ENCODE data around the gene SYNGAP1. TPM values are rescaled to one million over a fixed set of nuclear protein-coding genes. Genes with fewer than 3 reads are reported as not detected.
A peak's percentile ranks its signal among the peaks of the same experiment; 100 is the strongest.
"Not testable (repeated sequence)": the region's sequence is repeated elsewhere in the genome, so short reads cannot be mapped to it uniquely, and the experiment has no call there.

The SYNGAP1 gene
- 23.0 TPM for total RNA-seq
- long read RNA-seq, partial matches to known transcripts: 1 of 10 reads
- long read RNA-seq, other reads (novel, unspliced or antisense): 9 of 10 reads

- peak within 1 kb of the TSS; percentile 74 for H3K4me3 ChIP-seq
- peaks cover 18% of the 10 kb centered on the region for H3K36me3 ChIP-seq
- DNase-seq (no peak), ATAC-seq (no peak)
- intact Hi-C loops (cut with DNase I): no loop called here
- H3K27me3 ChIP-seq: no peaks in the 10 kb centered on the region
- H3K4me1 ChIP-seq: peaks cover 41% of the 10 kb centered on the region
- TF ChIP-seq, protein P1, sequence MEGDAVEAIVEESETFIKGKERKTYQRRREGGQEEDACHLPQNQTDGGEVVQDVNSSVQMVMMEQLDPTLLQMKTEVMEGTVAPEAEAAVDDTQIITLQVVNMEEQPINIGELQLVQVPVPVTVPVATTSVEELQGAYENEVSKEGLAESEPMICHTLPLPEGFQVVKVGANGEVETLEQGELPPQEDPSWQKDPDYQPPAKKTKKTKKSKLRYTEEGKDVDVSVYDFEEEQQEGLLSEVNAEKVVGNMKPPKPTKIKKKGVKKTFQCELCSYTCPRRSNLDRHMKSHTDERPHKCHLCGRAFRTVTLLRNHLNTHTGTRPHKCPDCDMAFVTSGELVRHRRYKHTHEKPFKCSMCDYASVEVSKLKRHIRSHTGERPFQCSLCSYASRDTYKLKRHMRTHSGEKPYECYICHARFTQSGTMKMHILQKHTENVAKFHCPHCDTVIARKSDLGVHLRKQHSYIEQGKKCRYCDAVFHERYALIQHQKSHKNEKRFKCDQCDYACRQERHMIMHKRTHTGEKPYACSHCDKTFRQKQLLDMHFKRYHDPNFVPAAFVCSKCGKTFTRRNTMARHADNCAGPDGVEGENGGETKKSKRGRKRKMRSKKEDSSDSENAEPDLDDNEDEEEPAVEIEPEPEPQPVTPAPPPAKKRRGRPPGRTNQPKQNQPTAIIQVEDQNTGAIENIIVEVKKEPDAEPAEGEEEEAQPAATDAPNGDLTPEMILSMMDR (IDR thresholded peaks at IDR 0.05): no peak
- peak within 1 kb of the TSS; percentile 93 for H3K27ac ChIP-seq
- no peaks in the 10 kb centered on the region for H3K9me3 ChIP-seq
Observed at GRCh38 chr6:33419580-33420490, at the start of gene SYNGAP1. Gene SYNGAP1, plus strand, starts transcription at chr6:33420065. Its CDS starts 200 bp downstream, at chr6:33420265.

DNA sequence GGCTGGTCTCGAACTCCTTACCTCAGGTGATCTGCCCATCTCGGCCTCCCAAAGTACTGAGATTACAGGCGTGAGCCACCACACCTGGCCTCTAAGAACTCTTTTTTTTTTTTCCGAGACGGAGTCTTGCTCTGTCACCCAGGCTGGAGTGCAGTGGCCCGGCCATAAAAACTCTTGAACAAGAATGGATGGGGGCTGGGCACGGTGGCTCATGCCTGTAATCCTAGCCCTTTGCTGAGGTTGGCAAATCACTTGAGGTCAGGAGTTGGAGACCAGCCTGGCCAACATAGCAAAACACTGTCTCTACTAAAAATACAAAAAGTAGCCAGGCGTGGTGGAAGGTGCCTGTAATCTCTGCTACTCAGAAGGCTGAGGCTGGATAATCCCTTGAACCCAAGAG lies 48.0 kb upstream of the SYNGAP1 start:
- H3K27ac ChIP-seq; ATAC-seq; H3K27me3 ChIP-seq; H3K9me3 ChIP-seq; DNase-seq; H3K36me3 ChIP-seq; intact Hi-C loops (cut with DNase I); H3K4me3 ChIP-seq: not testable (repeated sequence)
- peaks cover 24% of the 10 kb centered on the region for H3K4me1 ChIP-seq

DNA sequence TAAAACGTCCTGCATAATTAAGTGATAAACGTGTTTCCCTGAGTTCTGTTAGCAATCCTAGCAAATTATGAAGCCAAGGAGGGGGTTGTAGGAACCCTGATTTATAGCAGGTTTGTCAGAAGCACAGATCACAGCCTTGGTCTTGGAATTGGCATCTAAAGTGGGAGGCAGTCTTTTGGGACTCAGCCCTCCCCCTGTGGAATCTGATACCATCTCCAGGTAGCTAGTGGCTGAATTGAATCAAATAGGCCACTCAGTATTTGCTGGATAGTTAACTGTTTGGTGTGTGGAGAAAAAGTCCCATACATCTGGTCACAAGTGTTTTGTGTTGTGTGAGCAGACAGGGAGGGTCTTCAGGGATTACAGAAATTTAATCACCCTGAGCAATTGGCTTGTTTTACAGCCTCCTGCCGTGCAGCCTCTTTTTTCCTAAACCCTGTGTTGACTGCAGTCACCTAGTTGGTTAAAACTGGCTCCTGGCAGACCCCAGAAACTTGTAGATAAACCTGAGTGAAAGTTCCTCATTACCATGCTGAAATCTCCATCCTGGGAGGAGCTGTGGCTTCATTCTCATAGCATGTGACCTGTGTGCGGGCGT lies 47.2 kb upstream of the SYNGAP1 start:
- Histone ChIP-seq H3K4me1 (peaks cover 24% of the 10 kb centered on the region), H3K27ac (no peak overlapping the region), H3K9me3 (no peaks in the 10 kb centered on the region), H3K36me3 (no peaks in the 10 kb centered on the region), H3K27me3 (no peaks in the 10 kb centered on the region), H3K4me3 (no peak overlapping the region)
- DNase-seq (no peak), ATAC-seq (no peak)
- TF ChIP-seq, protein P1 (IDR thresholded peaks at IDR 0.05): no peak
- intact Hi-C loops (cut with DNase I): no loop called here

GRCh38 chr6:33373960-33374910 lies 45.6 kb upstream of the SYNGAP1 start:
- ATAC-seq (no peak), DNase-seq (no peak)
- H3K9me3 ChIP-seq: no peaks in the 10 kb centered on the region
- no peaks in the 10 kb centered on the region for H3K36me3 ChIP-seq
- no peak overlapping the region for H3K4me3 ChIP-seq
- intact Hi-C loops (cut with DNase I): no loop called here
- TF ChIP-seq, protein P1 (IDR thresholded peaks at IDR 0.05): no peak
- H3K4me1 ChIP-seq: peaks cover 24% of the 10 kb centered on the region
- H3K27me3 ChIP-seq: no peaks in the 10 kb centered on the region
- peak overlapping the region; percentile 78 for H3K27ac ChIP-seq

DNA sequence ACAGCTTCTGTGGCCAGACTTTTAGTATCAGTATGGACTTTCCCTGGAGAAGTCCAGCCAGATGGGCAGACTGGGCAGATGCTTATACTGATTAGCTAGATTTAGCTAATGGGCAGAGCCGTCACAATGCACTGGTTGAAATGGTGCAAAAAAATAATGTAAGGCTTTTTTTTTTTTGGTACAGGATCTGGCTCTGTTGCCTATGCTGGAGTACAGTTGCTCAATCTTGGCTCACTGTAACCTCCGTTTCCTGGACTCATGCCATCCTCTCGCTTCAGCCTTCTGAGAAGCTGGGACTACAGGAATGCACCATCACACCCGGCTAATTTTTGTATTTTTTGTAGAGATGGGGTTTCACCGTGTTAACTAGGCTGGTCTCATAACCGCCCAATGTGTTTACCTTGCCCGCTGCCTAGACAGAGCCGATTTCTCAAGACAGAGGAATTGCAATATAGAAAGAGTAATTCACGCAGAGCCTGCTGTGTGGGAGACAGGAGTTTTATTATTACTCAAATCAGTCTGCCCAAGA lies 44.7 kb upstream of the SYNGAP1 start:
- Histone ChIP-seq H3K36me3 (no peaks in the 10 kb centered on the region), H3K4me1 (peaks cover 24% of the 10 kb centered on the region), H3K27ac (peak overlapping the region; percentile 78), H3K27me3 (no peaks in the 10 kb centered on the region), H3K9me3 (no peaks in the 10 kb centered on the region), H3K4me3 (no peak overlapping the region)
- peak; percentile 92 for ATAC-seq
- intact Hi-C loops (cut with DNase I): no loop called here
- DNase-seq: peak; percentile 69
- TF ChIP-seq, protein P1 (IDR thresholded peaks at IDR 0.05): no peak
